ENCODE results near the gene NEDD8. TPM values are rescaled to one million over a fixed set of nuclear protein-coding genes. Genes with fewer than 3 reads are reported as not detected.

The NEDD8 gene
- total RNA-seq, 4 donors from 2014 or later, result 68.6 to 109 (median 98.3) TPM

DNA sequence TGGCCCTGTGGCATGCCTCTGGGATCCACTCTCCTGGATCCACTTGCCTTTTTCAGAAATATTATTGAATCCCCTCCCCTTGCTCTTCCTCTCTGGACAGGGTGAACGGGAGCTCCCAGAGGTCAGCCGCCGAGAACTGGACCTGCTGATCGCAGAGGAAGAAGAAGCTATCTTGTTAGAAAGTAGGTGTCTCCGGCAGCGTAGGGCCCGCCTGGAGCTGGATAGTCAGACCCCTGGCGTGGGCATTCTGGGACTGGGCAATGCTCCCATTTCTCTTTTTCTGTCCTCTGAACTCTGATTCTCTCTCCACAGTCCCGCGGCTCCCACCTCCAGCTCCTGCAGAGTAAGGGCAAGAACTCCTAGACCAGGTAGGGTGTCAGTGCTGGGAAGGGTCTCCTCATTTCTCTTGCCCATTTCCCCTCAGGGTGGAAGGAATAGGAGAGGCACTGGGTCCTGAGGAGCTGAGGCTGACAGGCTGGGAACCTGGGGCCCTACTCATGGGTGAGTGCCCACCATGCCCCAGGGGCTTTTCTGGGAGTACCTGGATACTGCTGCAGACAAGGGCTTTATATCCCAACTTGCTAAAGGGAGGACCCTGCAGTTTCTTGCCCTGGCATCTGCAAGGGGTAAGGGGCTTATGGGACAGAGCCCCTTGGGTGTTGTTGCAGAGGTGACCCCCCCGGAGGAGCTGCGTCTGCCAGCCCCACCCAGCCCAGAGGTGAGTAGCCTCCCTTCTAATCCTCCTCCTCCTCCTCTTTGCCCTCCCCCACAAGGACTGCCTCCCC, 54.9 kb downstream of the NEDD8 start:
- peak overlapping the region in 2 of 4 donors; percentile 72 to 92 for H3K27ac ChIP-seq
- peaks cover 0 to 18% (median 6%) of the 10 kb centered on the region in 4 donors for H3K4me1 ChIP-seq
- no peaks in the 10 kb centered on the region for H3K27me3 ChIP-seq
- TF ChIP-seq EP300 (IDR thresholded peaks at IDR 0.05) (no peak), POLR2A (IDR thresholded peaks at IDR 0.05) (no peak), CTCF (IDR thresholded peaks at IDR 0.05) (no peak)
- H3K36me3 ChIP-seq, result peaks cover 0 to 92% (median 0%) of the 10 kb centered on the region in 3 donors
- no peak overlapping the region for H3K4me3 ChIP-seq
- WGBS, 2 donors, result 85 to 86% methylated on average over 12 of the region's 12 CpGs
- no peak for DNase-seq (ENCODE audit: low spot score in 2 of 2)
- H3K9me3 ChIP-seq, result no peaks in the 10 kb centered on the region

DNA sequence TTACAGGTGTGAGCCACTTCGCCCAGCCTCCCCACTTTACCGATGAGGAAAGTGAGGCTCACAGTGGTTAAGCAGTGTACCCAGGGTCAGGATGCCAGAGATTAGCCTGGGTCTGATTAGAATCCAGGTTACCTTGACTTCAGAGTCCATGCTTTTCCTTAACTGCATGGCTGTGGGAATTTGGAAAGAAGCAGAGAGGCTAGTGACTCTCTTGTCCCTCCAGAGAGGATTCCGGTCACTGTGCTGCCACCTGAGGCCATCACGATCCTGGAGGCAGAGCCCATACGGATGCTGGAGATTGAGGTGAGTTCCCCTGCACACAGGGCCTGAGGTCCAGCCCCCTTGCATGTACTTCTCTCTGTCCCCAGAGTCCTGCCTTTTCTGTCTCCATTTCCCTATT, 55.6 kb downstream of the NEDD8 start:
- Histone ChIP-seq H3K27me3 (no peaks in the 10 kb centered on the region), H3K36me3 (peaks cover 0 to 86% (median 0%) of the 10 kb centered on the region in 3 donors), H3K9me3 (no peaks in the 10 kb centered on the region), H3K4me3 (no peak overlapping the region), H3K27ac (peak overlapping the region in 1 of 4 donors; percentile 72), H3K4me1 (peaks cover 0 to 24% (median 6%) of the 10 kb centered on the region in 4 donors)
- TF ChIP-seq POLR2A (IDR thresholded peaks at IDR 0.05), result no peak
- no peak for TF ChIP-seq CTCF (IDR thresholded peaks at IDR 0.05)
- WGBS, 2 donors, result 94 to 95% methylated on average over 5 of the region's 5 CpGs
- DNase-seq (ENCODE audit: low spot score in 2 of 2), result no peak

GRCh38 chr14:24172871-24173281, 59.3 kb downstream of the NEDD8 start:
- WGBS, 2 donors, result 62 to 71% methylated on average over 20 of the region's 20 CpGs
- Histone ChIP-seq H3K4me3 (peak overlapping the region in 2 of 4 donors; percentile 45 to 48), H3K9me3 (no peaks in the 10 kb centered on the region), H3K27me3 (no peaks in the 10 kb centered on the region), H3K36me3 (peaks cover 0 to 69% (median 0%) of the 10 kb centered on the region in 3 donors), H3K4me1 (peaks cover 0 to 14% (median 2%) of the 10 kb centered on the region in 4 donors), H3K27ac (peak overlapping the region in 3 of 4 donors; percentile 52 to 77 (median 75))
- no peak for DNase-seq (ENCODE audit: low spot score in 2 of 2)
- TF ChIP-seq EP300 (IDR thresholded peaks at IDR 0.05), result no peak
- TF ChIP-seq POLR2A (IDR thresholded peaks at IDR 0.05), result no peak
- no peak for TF ChIP-seq CTCF (IDR thresholded peaks at IDR 0.05)

GRCh38 chr14:24172261-24172860, 59.8 kb downstream of the NEDD8 start:
- WGBS, 2 donors, result 30 to 40% methylated on average over 30 of the region's 30 CpGs
- TF ChIP-seq CTCF (IDR thresholded peaks at IDR 0.05) (no peak), POLR2A (IDR thresholded peaks at IDR 0.05) (no peak), EP300 (IDR thresholded peaks at IDR 0.05) (no peak)
- peaks cover 0 to 14% (median 2%) of the 10 kb centered on the region in 4 donors for H3K4me1 ChIP-seq
- H3K27ac ChIP-seq, result peak overlapping the region; percentile 49 to 77 (median 64)
- H3K27me3 ChIP-seq, result no peaks in the 10 kb centered on the region
- peak overlapping the region; percentile 38 to 48 (median 46) for H3K4me3 ChIP-seq
- H3K36me3 ChIP-seq, result peaks cover 0 to 69% (median 0%) of the 10 kb centered on the region in 3 donors
- no peaks in the 10 kb centered on the region for H3K9me3 ChIP-seq
- DNase-seq (ENCODE audit: low spot score in 2 of 2), result no peak
